HUES6 (cell line): Measurements from ENCODE around the gene SPSB1.

Experiments
- H3K27ac ChIP-seq: 2 replicates; pipeline ENCODE4 v1.7.0; 2013; ENCODE audit warnings: low read depth, mild to moderate bottlenecking, low read length, inconsistent platforms
- H3K27me3 ChIP-seq: 2 replicates; pipeline ENCODE4 v1.6.1; 2013; ENCODE audit warnings: low read length; ENCODE audit not compliant: control insufficient read depth, insufficient read depth
- H3K36me3 ChIP-seq: 2 replicates; pipeline ENCODE4 v1.6.1; 2013; ENCODE audit warnings: low read length; ENCODE audit not compliant: control insufficient read depth, insufficient read depth
- H3K4me1 ChIP-seq: 2 replicates; pipeline ENCODE4 v1.6.1; 2013; ENCODE audit warnings: low read length; ENCODE audit not compliant: control insufficient read depth, insufficient read depth
- H3K4me3 ChIP-seq: 2 replicates; pipeline ENCODE4 v1.5.1; 2013; ENCODE audit warnings: low read depth, low read length
- H3K9ac ChIP-seq: one replicate; pipeline ENCODE4 v1.6.1; 2013; ENCODE audit warnings: mild to moderate bottlenecking, low read length
- H3K9me3 ChIP-seq: 2 replicates; pipeline ENCODE4 v1.6.1; 2013; ENCODE audit warnings: low read depth, low read length; ENCODE audit not compliant: control insufficient read depth, insufficient read depth

The SPSB1 gene

GRCh38 chr1:9417695-9418094 lies 125.0 kb downstream of the SPSB1 start:
- no peaks in the 10 kb centered on the region for H3K9me3 ChIP-seq
- H3K27me3 ChIP-seq, result no peaks in the 10 kb centered on the region
- no peak overlapping the region for H3K9ac ChIP-seq
- no peak overlapping the region for H3K4me3 ChIP-seq
- peaks cover 11% of the 10 kb centered on the region for H3K4me1 ChIP-seq
- H3K27ac ChIP-seq, result no peak overlapping the region
- H3K36me3 ChIP-seq, result no peaks in the 10 kb centered on the region

DNA sequence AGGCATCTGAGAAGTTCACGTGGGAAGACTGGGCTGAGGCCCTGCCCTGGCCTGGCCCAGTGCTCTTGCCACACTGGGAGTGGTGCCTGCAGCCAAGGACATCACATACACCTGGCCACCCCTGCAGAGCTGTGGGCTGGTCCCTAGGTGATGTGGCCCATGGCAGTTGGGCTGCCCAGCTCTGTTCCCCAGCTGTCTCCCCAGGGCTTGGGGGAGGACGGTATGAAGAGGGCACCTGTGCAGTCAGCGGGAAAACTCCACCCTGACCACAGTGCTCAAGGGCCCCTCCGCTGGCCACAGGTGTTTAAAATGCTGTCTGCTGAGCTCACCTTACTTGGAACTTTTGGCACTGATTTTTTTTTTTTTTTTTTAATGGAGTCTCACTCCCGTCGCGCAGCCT lies 126.2 kb downstream of the SPSB1 start:
- no peak overlapping the region for H3K4me3 ChIP-seq
- H3K9ac ChIP-seq, result no peak overlapping the region
- H3K4me1 ChIP-seq, result peaks cover 1% of the 10 kb centered on the region; the same call in 1 of the 2 replicates
- H3K36me3 ChIP-seq, result no peaks in the 10 kb centered on the region
- no peak overlapping the region for H3K27ac ChIP-seq
- no peaks in the 10 kb centered on the region for H3K27me3 ChIP-seq
- H3K9me3 ChIP-seq, result no peaks in the 10 kb centered on the region
